ENCODE results near the gene POLR2E. TPM values are rescaled to one million over a fixed set of nuclear protein-coding genes. Genes with fewer than 3 reads are reported as not detected.

The POLR2E gene
- total RNA-seq, 1 experiment from 2014 or later: 343 TPM

GRCh38 chr19:1080360-1081161, 14.6 kb downstream of the POLR2E start:
- POLR2A ChIA-PET (ENCODE audit: low non-redundant PET): no interaction called here
- DNase-seq (ENCODE audit: low spot score): no peak
- intact Hi-C loops (cut with micrococcal nuclease; ENCODE audit: unreplicated experiment): no loop called here

GRCh38 chr19:1079566-1080111, 15.5 kb downstream of the POLR2E start:
- no peak for TF ChIP-seq EZH2 (IDR thresholded peaks at IDR 0.05; ENCODE audit: borderline replicate concordance, low read depth, low read length, poor library complexity, severe bottlenecking)
- no peak for TF ChIP-seq CTCF (conservative IDR thresholded peaks at IDR 0.05; ENCODE audit: low read depth, low read length)
- no peak for DNase-seq (ENCODE audit: low spot score)
- Histone ChIP-seq H3K9me3 (ENCODE audit: low read depth, low read length, poor library complexity, severe bottlenecking) (no peaks in the 10 kb centered on the region), H3K4me1 (ENCODE audit: insufficient read depth, low read length, poor library complexity, severe bottlenecking) (peaks cover 11% of the 10 kb centered on the region), H3K27me3 (replicated peaks; ENCODE audit: insufficient read depth, low read depth, low read length, poor library complexity) (no peaks in the 10 kb centered on the region), H3K4me3 (ENCODE audit: low read depth, low read length, poor library complexity, severe bottlenecking) (no peak overlapping the region), H3K36me3 (ENCODE audit: insufficient read depth, low read length, poor library complexity, severe bottlenecking) (no peaks in the 10 kb centered on the region), H3K27ac (ENCODE audit: low read depth, low read length, poor library complexity, severe bottlenecking) (no peak overlapping the region)
- BruUV-seq (replicated peaks): no TSS peak
- ChIA-PET CTCF (no interaction called here), POLR2A (ENCODE audit: low non-redundant PET) (no interaction called here)
- intact Hi-C loops (cut with micrococcal nuclease; ENCODE audit: unreplicated experiment): no loop called here

More at GRCh38 chr19:1080360-1081161, 14.6 kb downstream of the POLR2E start:
- no TSS peak for BruUV-seq (replicated peaks)
- CTCF ChIA-PET: no interaction called here
- no peak overlapping the region for H3K27ac ChIP-seq (ENCODE audit: low read depth, low read length, poor library complexity, severe bottlenecking)
- H3K36me3 ChIP-seq (ENCODE audit: insufficient read depth, low read length, poor library complexity, severe bottlenecking): no peaks in the 10 kb centered on the region
- no peak overlapping the region for H3K4me3 ChIP-seq (ENCODE audit: low read depth, low read length, poor library complexity, severe bottlenecking)
- H3K27me3 ChIP-seq (replicated peaks; ENCODE audit: insufficient read depth, low read depth, low read length, poor library complexity): no peaks in the 10 kb centered on the region
- H3K9me3 ChIP-seq (ENCODE audit: low read depth, low read length, poor library complexity, severe bottlenecking): no peaks in the 10 kb centered on the region
- H3K4me1 ChIP-seq (ENCODE audit: insufficient read depth, low read length, poor library complexity, severe bottlenecking): peaks cover 11% of the 10 kb centered on the region
- TF ChIP-seq CTCF (conservative IDR thresholded peaks at IDR 0.05; ENCODE audit: low read depth, low read length) (no peak), EZH2 (IDR thresholded peaks at IDR 0.05; ENCODE audit: borderline replicate concordance, low read depth, low read length, poor library complexity, severe bottlenecking) (no peak)

- no peak overlapping the region for H3K27ac ChIP-seq (ENCODE audit: low read depth, low read length, poor library complexity, severe bottlenecking)
- no peaks in the 10 kb centered on the region for H3K27me3 ChIP-seq (replicated peaks; ENCODE audit: insufficient read depth, low read depth, low read length, poor library complexity)
- CTCF ChIA-PET: no interaction called here
- TF ChIP-seq EZH2 (IDR thresholded peaks at IDR 0.05; ENCODE audit: borderline replicate concordance, low read depth, low read length, poor library complexity, severe bottlenecking): no peak
- no peak for TF ChIP-seq CTCF (conservative IDR thresholded peaks at IDR 0.05; ENCODE audit: low read depth, low read length)
- POLR2A ChIA-PET (ENCODE audit: low non-redundant PET): no interaction called here
- no peaks in the 10 kb centered on the region for H3K9me3 ChIP-seq (ENCODE audit: low read depth, low read length, poor library complexity, severe bottlenecking)
- no TSS peak for BruUV-seq (replicated peaks)
- no peak overlapping the region for H3K4me3 ChIP-seq (ENCODE audit: low read depth, low read length, poor library complexity, severe bottlenecking)
- H3K36me3 ChIP-seq (ENCODE audit: insufficient read depth, low read length, poor library complexity, severe bottlenecking): no peaks in the 10 kb centered on the region
- peaks cover 6% of the 10 kb centered on the region for H3K4me1 ChIP-seq (ENCODE audit: insufficient read depth, low read length, poor library complexity, severe bottlenecking)
- DNase-seq (ENCODE audit: low spot score): no peak
- intact Hi-C loops (cut with micrococcal nuclease; ENCODE audit: unreplicated experiment): no loop called here
These were observed 18.2 kb downstream of the POLR2E start for GRCh38 chr19:1076951-1077350.

Measured in A673 (cell line).